GM23338 (cell line): ENCODE measurements around the gene TYMS. TPM values are rescaled to one million over a fixed set of nuclear protein-coding genes. Genes with fewer than 3 reads are reported as not detected.

Experiments used
- ATAC-seq: fragments of 200-7000 bp; cut with Tn5 transposase; 3 replicates; pipeline ENCODE4 v1.9.1; 2020
- DNase-seq: peaks from one replicate; pipeline ENCODE4 v3.0.0-alpha.2; 2015; ENCODE audit warnings: low spot score
- H2AFZ ChIP-seq: fragments of 200-600 bp; sonication (generic); 2 replicates; pipeline ENCODE4 v1.8.0; 2016; ENCODE audit warnings: antibody characterized with exemption, mild to moderate bottlenecking, moderate library complexity
- H3F3A ChIP-seq: fragments of 200-600 bp; sonication (generic); replicated peaks from 2 replicates; pipeline ENCODE4 v1.8.0; 2017; ENCODE audit warnings: antibody characterized with exemption, mixed run types, low read depth
- H3K27ac ChIP-seq: fragments of 200-600 bp; sonication (generic); 2 replicates; pipeline ENCODE4 v1.6.1; 2016; ENCODE audit warnings: low read depth
- H3K27me3 ChIP-seq: fragments of 200-600 bp; sonication (generic); 2 replicates; pipeline ENCODE4 v1.8.0; 2016; ENCODE audit warnings: mild to moderate bottlenecking, mixed run types, moderate library complexity; ENCODE audit not compliant: insufficient read depth
- H3K36me3 ChIP-seq: fragments of 200-600 bp; sonication (generic); 2 replicates; pipeline ENCODE4 v1.8.0; 2016; ENCODE audit warnings: mild to moderate bottlenecking; ENCODE audit not compliant: insufficient read depth
- H3K4me1 ChIP-seq: fragments of 200-600 bp; sonication (generic); 2 replicates; pipeline ENCODE4 v1.8.0; 2016; ENCODE audit warnings: mild to moderate bottlenecking, moderate library complexity; ENCODE audit not compliant: insufficient read depth
- H3K4me2 ChIP-seq: fragments of 200-600 bp; sonication (generic); 2 replicates; pipeline ENCODE4 v1.7.1; 2017; ENCODE audit warnings: mixed run types
- H3K4me3 ChIP-seq: fragments of 200-600 bp; sonication (generic); 2 replicates; pipeline ENCODE4 v1.6.1; 2016; ENCODE audit warnings: mixed run types
- H3K79me2 ChIP-seq: fragments of 200-600 bp; sonication (generic); replicated peaks from 2 replicates; pipeline ENCODE4 v1.8.0; 2017; ENCODE audit warnings: mild to moderate bottlenecking; ENCODE audit not compliant: insufficient read depth
- H3K9me2 ChIP-seq: fragments of 200-600 bp; sonication (generic); 2 replicates; pipeline ENCODE4 v1.8.0; 2017; ENCODE audit not compliant: insufficient read depth
- H4K20me1 ChIP-seq: fragments of 200-600 bp; sonication (generic); replicated peaks from 2 replicates; pipeline ENCODE4 v1.8.0; 2017; ENCODE audit warnings: mild to moderate bottlenecking; ENCODE audit not compliant: insufficient read depth
- H3K27ac Mint-ChIP-seq: 2 replicates; pipeline ENCODE4 v1.8.0; 2020; ENCODE audit warnings: inconsistent platforms, mild to moderate bottlenecking, moderate library complexity, mixed read lengths
- H3K27me3 Mint-ChIP-seq: 3 replicates; pipeline ENCODE4 v1.8.0; 2022; ENCODE audit warnings: low read depth, mild to moderate bottlenecking, moderate library complexity, mixed read lengths, inconsistent platforms; ENCODE audit not compliant: insufficient read depth, poor library complexity
- H3K36me3 Mint-ChIP-seq: 3 replicates; pipeline ENCODE4 v1.8.0; 2021; ENCODE audit warnings: low read depth, mild to moderate bottlenecking, inconsistent platforms, moderate library complexity, mixed read lengths
- H3K4me1 Mint-ChIP-seq: 3 replicates; pipeline ENCODE4 v1.8.0; 2020; ENCODE audit warnings: mild to moderate bottlenecking, inconsistent platforms, mixed read lengths
- H3K4me3 Mint-ChIP-seq: 3 replicates; pipeline ENCODE4 v1.8.0; 2021; ENCODE audit warnings: moderate library complexity, mild to moderate bottlenecking, inconsistent platforms, mixed read lengths
- H3K9me3 Mint-ChIP-seq: 3 replicates; pipeline ENCODE4 v1.8.0; 2020; ENCODE audit warnings: moderate library complexity, mild to moderate bottlenecking, inconsistent platforms, mixed read lengths
- CREB1 ChIP-seq: fragments of 250-450 bp; sonication (Bioruptor Pico); IDR thresholded peaks from 2 replicates; pipeline ENCODE4 v1.5.0; 2020; ENCODE audit warnings: low read depth, mild to moderate bottlenecking, moderate library complexity
- EZH2 ChIP-seq: fragments of 200-600 bp; sonication (generic); IDR thresholded peaks from one replicate; pipeline ENCODE4 v1.8.0; 2017; ENCODE audit warnings: antibody characterized with exemption, mild to moderate bottlenecking, low read depth; ENCODE audit not compliant: unreplicated experiment
- EZH2phosphoT487 ChIP-seq: fragments of 200-600 bp; sonication (generic); IDR thresholded peaks from one replicate; pipeline ENCODE4 v1.8.1; 2018; ENCODE audit warnings: antibody characterized with exemption; ENCODE audit not compliant: unreplicated experiment
- JUNB ChIP-seq: IDR thresholded peaks from one replicate; pipeline ENCODE4 v1.6.1; 2016; ENCODE audit warnings: antibody characterized with exemption; ENCODE audit not compliant: unreplicated experiment
- NANOG ChIP-seq: IDR thresholded peaks from 2 replicates; pipeline ENCODE4 v1.6.1; 2016; ENCODE audit warnings: antibody characterized with exemption, borderline replicate concordance
- ZNF114 ChIP-seq: fragments of 250-450 bp; sonication (Bioruptor Pico); IDR thresholded peaks from 2 replicates; pipeline ENCODE4 v1.5.0; 2020; ENCODE audit warnings: mild to moderate bottlenecking, moderate library complexity
- ZNF331 ChIP-seq: fragments of 250-450 bp; sonication (Bioruptor Pico); IDR thresholded peaks from 2 replicates; pipeline ENCODE4 v1.5.0; 2020; ENCODE audit warnings: low read depth, mild to moderate bottlenecking, moderate library complexity
- polyA plus RNA-seq: library from polyadenylated mRNA; unstranded; fragments of >200 nt; fragmentation: Nextera tagmentation; extraction: Ambion mirVana; gene quantifications from 2 replicates; pipeline ENCODE4 v1.2.1, GENCODE V29; 2016
- total RNA-seq: library from RNA; depleted of rRNA; stranded (reverse); fragments of >200 nt; shearing (Covaris generic); gene quantifications from 2 replicates; pipeline ENCODE4 v1.2.3, GENCODE V29; 2014
- TF ChIP-seq, protein P1 (sequence below): IDR thresholded peaks from one replicate; pipeline ENCODE4 v1.6.1; 2018; ENCODE audit warnings: antibody characterized with exemption; ENCODE audit not compliant: unreplicated experiment
- TF ChIP-seq, protein P2 (sequence below), 2 experiments: fragments of 200-600 bp in 1 of 2; sonication (generic) in 1 of 2; conservative IDR thresholded peaks; 2 replicates each; pipeline versions ENCODE4 v1.5.1 to v1.6.1; 2016 to 2017; ENCODE audit warnings: antibody characterized with exemption in 2 of 2, low read depth in 2 of 2, mild to moderate bottlenecking in 2 of 2, moderate library complexity in 1 of 2
- TF ChIP-seq, protein P3 (sequence below): fragments of 250-450 bp; sonication (Bioruptor Pico); IDR thresholded peaks from 2 replicates; pipeline ENCODE4 v1.5.0; 2020; ENCODE audit warnings: mild to moderate bottlenecking, moderate library complexity

The TYMS gene
- total and polyA plus RNA-seq, 2 experiments from 2014 or later, result 52.9 to 72.3 TPM

DNA sequence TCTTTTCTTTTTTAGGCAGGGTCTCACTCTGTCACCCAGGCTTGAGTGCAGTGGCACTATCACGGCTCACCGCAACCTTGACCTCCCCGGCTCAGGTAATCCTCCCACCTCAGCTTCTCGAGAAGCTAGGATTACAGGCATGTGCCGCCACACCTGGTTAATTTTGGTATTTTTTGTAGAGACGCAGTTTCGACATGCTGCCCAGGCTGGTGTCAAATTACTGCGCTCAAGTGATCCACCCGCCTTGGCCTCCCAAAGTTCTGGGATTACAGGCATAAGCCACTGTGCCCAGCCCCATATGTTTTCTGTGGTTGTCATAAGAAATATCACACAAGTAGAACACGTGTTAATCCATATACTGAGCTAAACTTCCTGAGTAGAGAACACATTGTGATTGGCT is 40.3 kb downstream of the TYMS start (continued):
- TF ChIP-seq, protein P1, sequence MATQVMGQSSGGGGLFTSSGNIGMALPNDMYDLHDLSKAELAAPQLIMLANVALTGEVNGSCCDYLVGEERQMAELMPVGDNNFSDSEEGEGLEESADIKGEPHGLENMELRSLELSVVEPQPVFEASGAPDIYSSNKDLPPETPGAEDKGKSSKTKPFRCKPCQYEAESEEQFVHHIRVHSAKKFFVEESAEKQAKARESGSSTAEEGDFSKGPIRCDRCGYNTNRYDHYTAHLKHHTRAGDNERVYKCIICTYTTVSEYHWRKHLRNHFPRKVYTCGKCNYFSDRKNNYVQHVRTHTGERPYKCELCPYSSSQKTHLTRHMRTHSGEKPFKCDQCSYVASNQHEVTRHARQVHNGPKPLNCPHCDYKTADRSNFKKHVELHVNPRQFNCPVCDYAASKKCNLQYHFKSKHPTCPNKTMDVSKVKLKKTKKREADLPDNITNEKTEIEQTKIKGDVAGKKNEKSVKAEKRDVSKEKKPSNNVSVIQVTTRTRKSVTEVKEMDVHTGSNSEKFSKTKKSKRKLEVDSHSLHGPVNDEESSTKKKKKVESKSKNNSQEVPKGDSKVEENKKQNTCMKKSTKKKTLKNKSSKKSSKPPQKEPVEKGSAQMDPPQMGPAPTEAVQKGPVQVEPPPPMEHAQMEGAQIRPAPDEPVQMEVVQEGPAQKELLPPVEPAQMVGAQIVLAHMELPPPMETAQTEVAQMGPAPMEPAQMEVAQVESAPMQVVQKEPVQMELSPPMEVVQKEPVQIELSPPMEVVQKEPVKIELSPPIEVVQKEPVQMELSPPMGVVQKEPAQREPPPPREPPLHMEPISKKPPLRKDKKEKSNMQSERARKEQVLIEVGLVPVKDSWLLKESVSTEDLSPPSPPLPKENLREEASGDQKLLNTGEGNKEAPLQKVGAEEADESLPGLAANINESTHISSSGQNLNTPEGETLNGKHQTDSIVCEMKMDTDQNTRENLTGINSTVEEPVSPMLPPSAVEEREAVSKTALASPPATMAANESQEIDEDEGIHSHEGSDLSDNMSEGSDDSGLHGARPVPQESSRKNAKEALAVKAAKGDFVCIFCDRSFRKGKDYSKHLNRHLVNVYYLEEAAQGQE, result no peak
- TF ChIP-seq EZH2 (no peak), NANOG (no peak), EZH2phosphoT487 (no peak), ZNF331 (no peak), ZNF114 (CRISPR knock-in tag) (no peak)
- TF ChIP-seq, protein P2, sequence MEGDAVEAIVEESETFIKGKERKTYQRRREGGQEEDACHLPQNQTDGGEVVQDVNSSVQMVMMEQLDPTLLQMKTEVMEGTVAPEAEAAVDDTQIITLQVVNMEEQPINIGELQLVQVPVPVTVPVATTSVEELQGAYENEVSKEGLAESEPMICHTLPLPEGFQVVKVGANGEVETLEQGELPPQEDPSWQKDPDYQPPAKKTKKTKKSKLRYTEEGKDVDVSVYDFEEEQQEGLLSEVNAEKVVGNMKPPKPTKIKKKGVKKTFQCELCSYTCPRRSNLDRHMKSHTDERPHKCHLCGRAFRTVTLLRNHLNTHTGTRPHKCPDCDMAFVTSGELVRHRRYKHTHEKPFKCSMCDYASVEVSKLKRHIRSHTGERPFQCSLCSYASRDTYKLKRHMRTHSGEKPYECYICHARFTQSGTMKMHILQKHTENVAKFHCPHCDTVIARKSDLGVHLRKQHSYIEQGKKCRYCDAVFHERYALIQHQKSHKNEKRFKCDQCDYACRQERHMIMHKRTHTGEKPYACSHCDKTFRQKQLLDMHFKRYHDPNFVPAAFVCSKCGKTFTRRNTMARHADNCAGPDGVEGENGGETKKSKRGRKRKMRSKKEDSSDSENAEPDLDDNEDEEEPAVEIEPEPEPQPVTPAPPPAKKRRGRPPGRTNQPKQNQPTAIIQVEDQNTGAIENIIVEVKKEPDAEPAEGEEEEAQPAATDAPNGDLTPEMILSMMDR (conservative IDR thresholded peaks at IDR 0.05; ENCODE audit: low read depth in 2 of 2), result no peak; a peak in 1 of 4 replicates

DNA sequence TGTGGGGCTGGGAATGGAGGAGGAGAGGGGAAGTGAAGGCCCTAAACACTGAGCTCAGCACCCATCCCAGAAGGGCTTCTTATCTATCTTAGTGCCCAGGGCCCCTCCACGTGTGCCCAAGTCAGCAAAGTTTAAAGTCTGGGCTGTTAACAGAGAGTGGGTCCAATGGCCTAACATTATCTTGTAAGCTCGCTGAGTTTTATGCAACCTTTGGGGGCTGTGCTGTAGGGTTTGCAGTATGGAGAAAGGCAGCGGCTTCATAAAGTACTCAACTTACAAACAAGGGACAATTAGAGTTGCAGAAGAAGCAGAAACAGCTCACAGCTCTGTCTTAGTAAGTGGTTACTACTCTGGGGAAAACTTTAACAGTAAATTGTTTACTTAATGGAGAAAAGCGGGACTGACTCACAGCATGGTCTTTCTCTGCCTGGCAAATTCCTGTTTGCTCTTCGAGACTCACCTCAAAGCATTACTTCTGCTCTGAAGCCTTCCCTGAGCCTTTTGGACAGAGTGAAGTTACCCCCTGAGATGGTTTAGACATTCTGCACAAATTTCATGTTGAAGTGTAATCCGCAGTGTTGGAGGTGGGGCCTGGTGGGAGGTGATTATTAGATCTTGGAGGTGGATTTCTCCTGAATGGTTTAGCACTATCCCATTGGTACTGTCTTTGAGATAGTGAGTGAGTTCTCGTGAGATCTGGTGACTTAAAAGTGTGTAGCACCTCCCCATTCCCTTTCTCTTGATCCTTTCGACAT is 45.9 kb downstream of the TYMS start:
- H3K9me2 ChIP-seq, result no peaks in the 10 kb centered on the region
- H3K36me3 ChIP-seq, result no peaks in the 10 kb centered on the region; the same call in 1 of the 2 replicates
- H3F3A ChIP-seq, result no peaks in the 10 kb centered on the region
- H4K20me1 ChIP-seq, result peaks cover 32% of the 10 kb centered on the region
- H2AFZ ChIP-seq, result no peak overlapping the region
- peaks cover 40% of the 10 kb centered on the region for H3K79me2 ChIP-seq
- H3K9me3 Mint-ChIP-seq, result no peaks in the 10 kb centered on the region
- no peak overlapping the region for H3K4me3 ChIP-seq
- H3K4me1 Mint-ChIP-seq, result no peaks in the 10 kb centered on the region
- H3K36me3 Mint-ChIP-seq, result peaks cover 49% of the 10 kb centered on the region
- H3K4me3 Mint-ChIP-seq, result no peak overlapping the region
- no peaks in the 10 kb centered on the region for H3K4me1 ChIP-seq
- DNase-seq (no peak), ATAC-seq (no peak)
- no peak overlapping the region for H3K27ac Mint-ChIP-seq
- no peaks in the 10 kb centered on the region for H3K27me3 ChIP-seq
- no peak overlapping the region for H3K4me2 ChIP-seq
- H3K27me3 Mint-ChIP-seq, result no peaks in the 10 kb centered on the region
- H3K27ac ChIP-seq, result no peak overlapping the region
- no peak for TF ChIP-seq CREB1 (CRISPR knock-in tag)
- no peak for TF ChIP-seq ZNF114 (CRISPR knock-in tag)
- TF ChIP-seq, protein P3, sequence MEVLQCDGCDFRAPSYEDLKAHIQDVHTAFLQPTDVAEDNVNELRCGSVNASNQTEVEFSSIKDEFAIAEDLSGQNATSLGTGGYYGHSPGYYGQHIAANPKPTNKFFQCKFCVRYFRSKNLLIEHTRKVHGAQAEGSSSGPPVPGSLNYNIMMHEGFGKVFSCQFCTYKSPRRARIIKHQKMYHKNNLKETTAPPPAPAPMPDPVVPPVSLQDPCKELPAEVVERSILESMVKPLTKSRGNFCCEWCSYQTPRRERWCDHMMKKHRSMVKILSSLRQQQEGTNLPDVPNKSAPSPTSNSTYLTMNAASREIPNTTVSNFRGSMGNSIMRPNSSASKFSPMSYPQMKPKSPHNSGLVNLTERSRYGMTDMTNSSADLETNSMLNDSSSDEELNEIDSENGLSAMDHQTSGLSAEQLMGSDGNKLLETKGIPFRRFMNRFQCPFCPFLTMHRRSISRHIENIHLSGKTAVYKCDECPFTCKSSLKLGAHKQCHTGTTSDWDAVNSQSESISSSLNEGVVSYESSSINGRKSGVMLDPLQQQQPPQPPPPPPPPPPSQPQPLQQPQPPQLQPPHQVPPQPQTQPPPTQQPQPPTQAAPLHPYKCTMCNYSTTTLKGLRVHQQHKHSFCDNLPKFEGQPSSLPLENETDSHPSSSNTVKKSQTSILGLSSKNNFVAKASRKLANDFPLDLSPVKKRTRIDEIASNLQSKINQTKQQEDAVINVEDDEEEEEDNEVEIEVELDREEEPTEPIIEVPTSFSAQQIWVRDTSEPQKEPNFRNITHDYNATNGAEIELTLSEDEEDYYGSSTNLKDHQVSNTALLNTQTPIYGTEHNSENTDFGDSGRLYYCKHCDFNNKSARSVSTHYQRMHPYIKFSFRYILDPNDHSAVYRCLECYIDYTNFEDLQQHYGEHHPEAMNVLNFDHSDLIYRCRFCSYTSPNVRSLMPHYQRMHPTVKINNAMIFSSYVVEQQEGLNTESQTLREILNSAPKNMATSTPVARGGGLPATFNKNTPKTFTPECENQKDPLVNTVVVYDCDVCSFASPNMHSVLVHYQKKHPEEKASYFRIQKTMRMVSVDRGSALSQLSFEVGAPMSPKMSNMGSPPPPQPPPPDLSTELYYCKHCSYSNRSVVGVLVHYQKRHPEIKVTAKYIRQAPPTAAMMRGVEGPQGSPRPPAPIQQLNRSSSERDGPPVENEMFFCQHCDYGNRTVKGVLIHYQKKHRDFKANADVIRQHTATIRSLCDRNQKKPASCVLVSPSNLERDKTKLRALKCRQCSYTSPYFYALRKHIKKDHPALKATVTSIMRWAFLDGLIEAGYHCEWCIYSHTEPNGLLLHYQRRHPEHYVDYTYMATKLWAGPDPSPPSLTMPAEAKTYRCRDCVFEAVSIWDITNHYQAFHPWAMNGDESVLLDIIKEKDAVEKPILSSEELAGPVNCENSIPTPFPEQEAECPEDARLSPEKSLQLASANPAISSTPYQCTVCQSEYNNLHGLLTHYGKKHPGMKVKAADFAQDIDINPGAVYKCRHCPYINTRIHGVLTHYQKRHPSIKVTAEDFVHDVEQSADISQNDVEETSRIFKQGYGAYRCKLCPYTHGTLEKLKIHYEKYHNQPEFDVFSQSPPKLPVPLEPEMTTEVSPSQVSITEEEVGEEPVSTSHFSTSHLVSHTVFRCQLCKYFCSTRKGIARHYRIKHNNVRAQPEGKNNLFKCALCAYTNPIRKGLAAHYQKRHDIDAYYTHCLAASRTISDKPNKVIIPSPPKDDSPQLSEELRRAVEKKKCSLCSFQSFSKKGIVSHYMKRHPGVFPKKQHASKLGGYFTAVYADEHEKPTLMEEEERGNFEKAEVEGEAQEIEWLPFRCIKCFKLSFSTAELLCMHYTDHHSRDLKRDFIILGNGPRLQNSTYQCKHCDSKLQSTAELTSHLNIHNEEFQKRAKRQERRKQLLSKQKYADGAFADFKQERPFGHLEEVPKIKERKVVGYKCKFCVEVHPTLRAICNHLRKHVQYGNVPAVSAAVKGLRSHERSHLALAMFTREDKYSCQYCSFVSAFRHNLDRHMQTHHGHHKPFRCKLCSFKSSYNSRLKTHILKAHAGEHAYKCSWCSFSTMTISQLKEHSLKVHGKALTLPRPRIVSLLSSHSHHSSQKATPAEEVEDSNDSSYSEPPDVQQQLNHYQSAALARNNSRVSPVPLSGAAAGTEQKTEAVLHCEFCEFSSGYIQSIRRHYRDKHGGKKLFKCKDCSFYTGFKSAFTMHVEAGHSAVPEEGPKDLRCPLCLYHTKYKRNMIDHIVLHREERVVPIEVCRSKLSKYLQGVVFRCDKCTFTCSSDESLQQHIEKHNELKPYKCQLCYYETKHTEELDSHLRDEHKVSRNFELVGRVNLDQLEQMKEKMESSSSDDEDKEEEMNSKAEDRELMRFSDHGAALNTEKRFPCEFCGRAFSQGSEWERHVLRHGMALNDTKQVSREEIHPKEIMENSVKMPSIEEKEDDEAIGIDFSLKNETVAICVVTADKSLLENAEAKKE (CRISPR knock-in tag), result no peak
- TF ChIP-seq, protein P2 (conservative IDR thresholded peaks at IDR 0.05; ENCODE audit: low read depth in 2 of 2), result no peak
- TF ChIP-seq JUNB, result no peak
